Stimulated activated CD8-positive, alpha-beta memory T cell treated with anti-CD3 and anti-CD28 coated beads, Interleukin-12 subunit alpha, Interleukin-12 subunit beta, amount 100 ng/mL, for 1 hour (primary cell): Measurements from ENCODE around the gene ZBTB38.

Experiments
- DNase-seq: peaks from one replicate; pipeline ENCODE4 v3.0.0-alpha.2; 2020; ENCODE audit warnings: low read depth

The ZBTB38 gene

DNA sequence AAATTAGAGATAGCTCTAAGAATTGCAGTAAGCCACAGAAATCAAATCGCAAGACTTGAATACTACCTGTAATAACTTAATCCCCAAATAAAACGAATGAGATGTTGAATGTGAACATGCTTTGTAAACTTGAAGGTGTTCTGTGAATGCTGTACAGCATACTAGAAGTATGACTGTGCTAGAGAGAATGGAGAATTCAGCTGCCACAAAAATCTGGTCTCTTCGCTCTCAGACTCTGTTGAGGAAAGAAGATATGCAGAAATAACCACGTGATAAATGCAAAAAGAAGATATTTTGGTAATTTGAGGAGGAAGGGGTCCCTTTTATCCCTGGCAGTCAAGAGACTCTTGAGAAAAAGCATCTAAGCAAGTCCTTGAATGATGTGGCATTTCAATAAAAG, 37.3 kb downstream of the ZBTB38 start:
- DNase-seq = no peak

DNA sequence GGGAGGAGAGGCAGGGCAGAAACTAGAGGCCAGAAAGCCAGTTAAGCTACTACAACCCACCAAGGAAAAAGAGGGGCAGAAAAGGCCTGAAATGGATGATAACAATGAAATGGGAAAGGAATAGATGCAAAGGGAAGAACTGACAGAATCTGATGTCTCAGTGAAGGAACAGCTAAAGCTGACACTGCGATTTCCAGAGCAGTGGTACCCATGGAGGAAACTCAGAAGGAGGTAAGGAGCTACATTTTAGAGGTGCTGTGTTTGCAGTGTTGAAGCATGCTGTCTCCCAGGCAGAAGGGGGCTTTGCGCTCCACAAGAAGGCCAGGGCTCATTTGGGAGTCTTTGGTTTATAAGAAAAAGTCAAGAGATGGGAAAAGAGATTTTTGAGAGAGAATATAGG, 38.0 kb downstream of the ZBTB38 start:
- DNase-seq = no peak

DNA sequence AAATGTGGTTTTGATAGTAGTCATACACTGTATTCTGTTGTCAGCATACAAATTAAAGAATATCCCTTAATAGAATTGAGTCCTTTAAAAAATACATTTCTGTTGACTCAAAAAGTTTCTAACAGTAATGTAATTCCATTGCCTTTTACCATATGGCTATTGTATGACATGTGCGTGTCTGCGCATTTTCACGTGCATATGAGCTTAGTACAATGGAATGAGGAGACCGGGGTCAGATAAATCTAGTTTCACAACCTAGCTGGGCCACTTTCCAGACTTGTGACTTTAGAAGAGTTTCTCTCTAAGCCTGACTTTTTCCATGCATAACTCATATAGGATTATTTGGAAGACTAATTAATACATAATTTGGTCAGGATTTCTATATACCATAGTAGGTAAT, 38.7 kb downstream of the ZBTB38 start:
- DNase-seq = no peak

DNA sequence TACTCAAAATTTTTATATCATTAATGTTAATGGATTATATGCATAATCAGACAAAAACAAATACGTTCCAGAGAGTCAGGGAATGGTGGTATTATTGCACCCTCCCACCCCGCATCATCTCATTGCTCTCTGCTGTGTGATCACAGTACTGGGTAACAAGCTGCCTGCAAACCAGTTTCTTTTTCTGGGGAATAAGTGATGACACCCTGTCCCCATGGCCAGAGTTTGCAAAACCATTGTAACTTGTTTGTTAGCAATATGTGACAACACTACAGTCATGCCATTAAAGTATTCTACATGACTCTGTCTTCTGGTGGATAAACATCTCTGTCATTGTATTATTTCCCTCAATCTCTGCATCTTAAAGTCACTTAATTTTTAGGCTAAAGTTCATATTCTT, 39.5 kb downstream of the ZBTB38 start:
- DNase-seq = no peak

DNA sequence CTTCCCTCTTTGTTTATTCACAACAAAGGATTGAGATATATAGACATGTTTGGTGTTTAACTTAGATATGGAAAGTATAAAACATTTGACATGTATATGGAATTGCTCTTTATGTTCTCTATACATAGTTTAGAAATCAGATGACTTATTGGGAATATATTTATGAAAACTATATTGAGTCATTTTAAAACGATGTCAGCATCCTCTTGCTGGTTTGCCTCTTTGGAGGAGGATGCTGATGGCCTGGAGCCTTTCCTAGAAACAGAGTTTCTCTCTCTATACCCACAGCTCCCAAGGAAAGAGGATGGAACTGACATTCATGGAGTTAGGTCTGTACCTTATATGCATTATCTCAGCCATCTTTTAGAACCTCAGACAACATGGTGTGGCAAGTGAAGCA, 40.3 kb downstream of the ZBTB38 start:
- no peak for DNase-seq

DNA sequence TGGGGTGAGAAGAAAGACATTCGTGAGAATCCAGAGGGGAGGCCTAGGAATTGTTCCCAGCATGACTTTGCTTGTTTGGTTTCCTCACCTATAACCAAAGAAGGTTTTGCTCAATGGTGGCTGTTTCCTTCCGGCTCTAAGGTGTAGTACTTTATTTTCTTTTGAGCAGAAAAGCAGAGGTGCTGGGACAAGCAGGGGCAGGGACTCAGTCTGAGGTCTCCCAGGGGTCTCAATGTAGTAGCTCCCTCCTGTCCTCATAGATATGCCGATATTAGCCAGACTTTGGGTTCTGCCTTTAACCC, 41.6 kb downstream of the ZBTB38 start:
- no peak for DNase-seq

DNA sequence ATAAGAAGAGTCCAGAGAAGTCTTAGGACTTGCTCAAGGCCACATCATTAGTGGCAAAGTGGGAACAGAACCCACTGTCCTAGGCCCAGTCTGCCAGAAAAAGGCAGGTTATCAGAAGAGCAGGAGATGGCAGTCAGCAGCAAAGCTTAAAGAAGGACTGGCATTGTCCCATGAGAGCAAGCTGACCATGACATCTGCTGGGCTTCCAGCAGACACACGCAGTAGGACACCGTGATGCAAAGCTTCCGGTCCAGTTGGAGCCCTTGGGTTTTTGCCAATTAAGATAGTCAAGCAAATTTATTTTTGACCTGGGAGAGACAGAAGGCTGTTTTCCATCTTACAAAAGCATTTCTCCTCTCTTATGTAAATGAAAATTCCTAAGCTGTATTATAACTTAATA, 42.1 kb downstream of the ZBTB38 start:
- no peak for DNase-seq

DNA sequence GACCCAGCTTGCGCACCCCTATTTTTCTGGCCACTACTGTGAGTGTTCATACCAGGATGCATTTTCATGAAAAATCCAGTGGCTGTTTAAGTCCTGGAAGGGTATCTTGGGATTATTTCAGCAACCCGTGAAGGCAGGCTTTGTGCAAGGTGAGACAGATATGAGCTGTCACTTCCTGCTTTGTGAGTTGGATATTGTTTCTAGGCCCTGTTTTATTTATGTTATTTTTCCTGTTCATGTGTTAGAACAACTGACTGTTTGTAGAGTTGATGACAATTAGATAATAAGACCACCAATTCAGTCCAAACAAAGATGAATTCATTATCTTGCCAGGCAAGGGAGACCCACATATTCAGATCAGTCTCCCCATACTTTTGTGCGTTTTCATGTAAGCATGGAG, 42.5 kb downstream of the ZBTB38 start:
- no peak for DNase-seq

DNA sequence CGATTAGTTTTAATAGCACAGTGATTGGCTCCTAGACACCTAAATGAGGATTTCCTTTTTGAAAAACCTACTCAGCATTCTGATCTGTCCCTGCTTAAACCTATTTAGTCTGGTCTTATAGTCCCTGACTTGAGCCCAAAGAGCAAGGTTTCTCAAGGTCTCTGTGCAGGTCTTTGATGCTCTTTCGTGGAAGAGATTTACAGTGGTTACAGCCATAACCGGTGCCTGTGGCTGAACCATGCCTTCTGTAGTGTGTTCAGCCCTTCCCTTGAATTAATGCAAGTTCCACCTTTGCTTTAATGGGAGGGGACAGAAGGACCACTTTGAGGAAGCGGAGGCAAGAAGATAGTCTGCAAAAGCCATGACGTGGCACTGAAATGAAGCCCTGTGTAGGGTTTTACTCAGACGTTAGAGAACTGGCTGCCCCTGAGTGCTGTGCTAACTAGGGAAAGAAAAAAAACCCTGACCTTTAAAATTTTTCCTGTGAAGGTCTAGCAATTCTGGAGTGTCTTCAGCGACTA, 43.0 kb downstream of the ZBTB38 start:
- DNase-seq = no peak

DNA sequence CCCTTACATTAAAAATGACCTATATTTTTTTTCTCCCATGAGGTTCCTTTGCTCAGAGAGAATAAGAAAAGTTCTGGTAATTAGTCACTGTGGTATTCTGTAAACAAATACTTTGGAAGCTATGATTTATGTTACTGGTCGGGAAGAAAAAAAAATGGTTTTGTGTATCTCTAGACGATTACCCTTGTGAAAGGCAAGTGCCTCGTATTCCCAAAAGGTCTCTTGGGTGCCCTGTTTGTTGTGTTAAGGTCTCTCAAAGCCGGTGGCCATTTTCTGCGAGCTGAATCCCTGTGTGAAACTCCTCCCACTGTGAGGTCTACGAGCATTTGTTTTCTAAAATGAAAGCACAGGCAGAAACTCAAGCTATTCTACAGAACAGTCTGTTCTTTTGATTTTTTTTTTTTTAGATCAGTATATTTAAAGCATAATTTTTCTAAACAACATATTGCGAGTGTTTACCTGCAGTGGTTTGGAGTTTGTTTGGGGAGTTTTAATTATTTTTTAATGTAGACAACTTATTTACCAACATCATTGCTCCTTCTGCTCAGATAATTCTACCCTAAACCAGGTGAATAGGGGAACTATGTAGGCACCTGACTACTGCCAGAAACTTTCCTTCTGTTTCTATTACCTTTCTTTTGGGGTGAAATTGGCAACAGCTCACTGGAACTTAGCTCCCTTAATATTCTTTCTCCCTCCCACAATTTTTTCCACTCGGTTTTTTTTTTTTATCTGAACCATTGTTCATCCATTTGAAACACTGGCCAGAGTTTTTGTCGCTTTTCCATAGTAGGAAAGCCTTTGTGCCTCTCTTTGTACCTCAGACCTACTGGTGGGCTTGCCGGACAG, 44.0 kb downstream of the ZBTB38 start:
- DNase-seq = peak; percentile 18

DNA sequence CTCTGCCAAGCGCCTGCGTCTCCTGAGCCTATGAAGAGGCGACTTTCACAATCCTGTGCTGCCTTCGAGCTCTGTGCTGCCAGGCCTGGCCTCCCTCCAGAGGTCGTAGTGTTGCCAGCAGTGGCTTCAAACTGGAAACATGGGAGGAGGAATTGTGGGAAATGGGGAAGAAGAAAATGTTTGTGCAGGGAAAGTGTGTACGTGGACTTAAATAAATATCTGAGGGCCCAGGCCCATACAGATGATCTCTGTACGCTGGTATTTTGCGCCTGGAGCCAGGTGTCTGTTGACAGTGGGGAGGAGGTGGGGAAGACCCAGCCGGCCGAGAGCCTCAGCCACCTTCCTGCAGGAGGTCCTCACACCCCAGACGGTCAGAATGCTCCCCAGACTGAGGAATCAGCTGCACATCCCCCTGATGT, 44.6 kb downstream of the ZBTB38 start:
- DNase-seq = no peak

DNA sequence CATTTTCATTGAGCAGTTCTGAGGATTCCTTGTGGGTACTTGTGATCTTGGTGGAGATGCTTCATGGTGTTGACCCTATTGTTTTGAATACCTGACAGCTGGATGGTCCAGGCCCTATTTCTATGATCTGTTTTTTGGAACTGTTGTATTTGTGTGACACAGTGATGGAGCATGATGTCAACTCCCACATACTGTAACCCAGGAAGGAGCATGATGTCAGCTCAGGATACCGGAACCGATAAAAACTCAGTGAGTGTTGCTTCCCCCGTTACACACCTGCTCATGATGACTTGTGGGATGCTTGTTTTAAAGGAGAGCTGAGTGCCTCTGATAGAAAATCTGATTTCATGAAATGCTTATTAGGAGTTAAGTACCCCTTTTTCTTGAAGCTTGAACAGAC, 45.1 kb downstream of the ZBTB38 start:
- no peak for DNase-seq

DNA sequence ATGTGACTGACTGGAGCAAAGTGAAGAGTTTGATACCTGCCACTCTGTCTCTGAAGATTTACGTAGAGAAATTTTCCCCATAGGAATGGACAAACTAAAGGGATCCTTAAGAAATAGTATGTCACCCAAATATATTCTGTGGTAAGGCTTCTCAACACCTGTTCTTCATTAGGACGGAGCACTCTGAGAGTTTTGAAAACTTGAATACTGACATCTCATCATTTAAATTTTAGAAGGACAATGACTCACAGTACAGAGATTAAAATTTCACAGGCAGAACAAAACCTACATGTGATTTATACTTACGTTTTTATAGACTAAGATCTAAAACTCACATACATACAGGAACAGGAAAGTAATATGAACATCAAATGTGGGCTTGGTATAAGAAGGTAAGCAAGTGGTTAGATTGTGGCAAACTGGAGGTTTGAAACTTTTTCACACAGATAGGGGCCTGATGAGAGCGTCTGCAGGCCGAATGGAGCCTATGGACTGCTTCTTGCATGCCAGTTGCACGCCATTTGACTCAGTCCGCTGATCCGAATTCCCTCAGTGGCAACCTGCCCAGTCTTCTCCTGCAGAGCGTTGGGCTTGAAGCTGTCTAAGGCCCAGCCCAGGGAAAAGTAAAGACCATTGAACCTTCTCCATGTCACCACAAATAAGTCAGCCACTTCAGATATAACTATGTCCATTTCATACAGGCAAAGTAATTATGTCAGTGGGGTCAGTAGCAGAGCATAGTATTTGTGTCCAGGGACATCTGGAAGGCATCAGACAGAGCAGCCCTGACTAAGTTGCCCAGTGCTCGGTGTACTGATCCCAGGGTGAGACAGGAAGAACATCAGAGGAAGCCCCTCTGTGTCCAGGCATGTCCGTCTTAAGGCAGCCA, 45.7 kb downstream of the ZBTB38 start:
- no peak for DNase-seq

DNA sequence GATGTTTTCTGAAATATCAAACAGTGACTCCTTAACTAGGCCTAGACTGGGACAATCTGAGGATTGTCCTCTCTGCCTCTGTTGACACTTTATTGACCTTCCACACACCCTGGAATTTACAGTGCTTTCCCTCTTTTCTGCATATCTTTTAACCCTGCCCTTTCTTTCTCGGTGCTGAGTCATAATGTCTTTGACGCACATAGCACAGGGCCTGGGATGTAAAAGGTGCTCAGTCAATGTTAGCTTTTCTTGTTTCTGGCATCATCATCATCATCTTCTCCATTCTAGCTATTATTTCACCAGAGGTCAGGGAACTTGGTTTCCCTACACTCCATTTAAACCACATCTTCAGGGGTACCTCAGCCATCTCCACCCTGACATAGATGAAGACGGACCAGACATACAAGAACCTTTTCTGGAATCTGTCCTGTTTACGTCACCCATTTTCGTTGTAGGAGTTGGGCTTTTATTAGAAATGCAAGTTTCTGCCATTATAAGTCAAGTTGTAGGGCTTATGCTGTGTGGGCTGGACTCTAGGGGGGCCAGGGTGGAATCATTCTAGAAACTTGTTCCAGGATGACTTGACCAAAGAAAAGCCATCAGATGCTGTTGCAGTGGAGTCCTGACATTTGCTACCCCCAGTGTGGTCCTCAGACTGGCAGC, 46.6 kb downstream of the ZBTB38 start:
- no peak for DNase-seq

DNA sequence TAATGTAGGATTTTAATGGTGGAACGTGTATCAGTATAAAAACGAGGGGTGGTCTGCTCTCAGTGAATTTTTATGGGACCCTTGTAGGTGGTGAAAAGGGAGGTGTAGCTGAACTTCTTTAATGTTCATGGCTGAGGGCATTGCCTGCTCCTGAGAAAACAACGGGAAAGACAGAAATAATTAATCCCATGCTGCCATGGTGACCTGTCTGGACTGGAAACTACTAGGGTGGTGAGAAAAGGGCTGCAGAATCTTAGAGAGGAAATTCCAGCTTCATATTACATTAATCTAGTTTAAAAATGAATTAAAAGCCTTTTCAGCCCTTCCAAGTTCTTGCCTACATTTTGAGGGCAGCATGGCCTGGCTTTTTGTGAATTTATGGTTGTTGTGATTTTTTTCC, 47.6 kb downstream of the ZBTB38 start:
- DNase-seq = no peak
